Sigmoid colon (tissue), 4 donors: ENCODE measurements around the gene LPP.

Experiments
- CTCF ChIP-seq, 4 experiments: fragments of 450-650 bp in 3 of 4; fragments of 200-600 bp in 1 of 4; IDR thresholded peaks; one replicate each; pipeline ENCODE4 v1.5.1; 2016 to 2019; ENCODE audit warnings: antibody characterized with exemption in 4 of 4, mild to moderate bottlenecking in 3 of 4, moderate library complexity in 2 of 4
- POLR2A ChIP-seq, 2 donors: fragments of 450-650 bp; IDR thresholded peaks; one replicate each; pipeline ENCODE4 v1.6.1; 2016; ENCODE audit warnings: antibody characterized with exemption in 2 of 2, mild to moderate bottlenecking in 2 of 2, moderate library complexity in 2 of 2
- POLR2AphosphoS5 ChIP-seq, 4 donors: sonication (generic); formaldehyde crosslinking; IDR thresholded peaks; one replicate each; pipeline ENCODE4 v1.6.1; 2017; ENCODE audit warnings: antibody characterized with exemption in 4 of 4

GRCh38 chr3:188468196-188468595 lies 314.2 kb downstream of the LPP start:
- TF ChIP-seq CTCF (IDR thresholded peaks at IDR 0.05), result no peak
- no peak for TF ChIP-seq POLR2A (IDR thresholded peaks at IDR 0.05)
- no peak for TF ChIP-seq POLR2AphosphoS5 (IDR thresholded peaks at IDR 0.05)
